Stimulated activated naive CD8-positive, alpha-beta T cell treated with anti-CD3 and anti-CD28 coated beads, Interleukin-15, amount 100 ng/mL, for 72 hours (primary cell): ENCODE measurements around the gene PGS1.

ENCODE experiments used
- ATAC-seq: fragments of 150-1000 bp; cut with Tn5 transposase; 2 replicates; pipeline ENCODE4 v1.10.0; 2021; ENCODE audit warnings: mild to moderate bottlenecking, moderate library complexity
- DNase-seq, 2 donors: peaks; one replicate each; pipeline ENCODE4 v3.0.0; 2021 to 2022
- H3K27ac Mint-ChIP-seq, 2 donors: one replicate each; pipeline ENCODE4 v1.8.0; 2022; ENCODE audit warnings: mild to moderate bottlenecking in 2 of 2, mixed read lengths in 2 of 2, moderate library complexity in 2 of 2
- H3K27me3 Mint-ChIP-seq: one replicate; pipeline ENCODE4 v1.8.0; 2022; ENCODE audit warnings: mixed read lengths
- H3K4me1 Mint-ChIP-seq: one replicate; pipeline ENCODE4 v1.8.0; 2022; ENCODE audit warnings: mild to moderate bottlenecking, mixed read lengths
- H3K4me3 Mint-ChIP-seq, 2 donors: one replicate each; pipeline ENCODE4 v1.8.0; 2022; ENCODE audit warnings: mild to moderate bottlenecking in 2 of 2, mixed read lengths in 2 of 2, moderate library complexity in 1 of 2
- H3K9me3 Mint-ChIP-seq, 2 donors: one replicate each; pipeline ENCODE4 v1.8.0; 2022; ENCODE audit warnings: mixed read lengths in 2 of 2

The PGS1 gene

DNA sequence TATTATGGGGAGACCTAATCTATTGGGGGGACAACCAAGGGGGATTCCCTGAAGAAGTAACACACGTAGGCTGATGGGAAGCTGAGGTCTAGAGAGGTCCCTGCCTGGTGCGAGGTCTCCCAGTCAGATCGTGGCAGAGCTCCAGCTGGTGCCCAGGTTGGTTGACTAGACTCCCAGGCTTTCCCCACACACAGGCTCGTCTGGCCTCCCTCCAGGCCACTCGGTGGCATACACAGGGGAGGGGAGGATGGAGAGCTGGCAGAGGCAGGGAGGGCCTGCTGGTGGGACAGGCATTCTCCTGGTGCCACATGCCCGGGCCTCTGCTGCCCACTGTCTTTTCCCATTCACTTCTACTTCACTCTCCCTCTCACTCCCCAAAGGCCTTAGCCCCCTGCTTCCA, 10.1 kb upstream of the PGS1 start:
- peaks cover 27% of the 10 kb centered on the region for H3K4me1 Mint-ChIP-seq
- no peak for DNase-seq
- H3K9me3 Mint-ChIP-seq = no peaks in the 10 kb centered on the region
- no peak overlapping the region for H3K27ac Mint-ChIP-seq
- no peak for ATAC-seq
- no peak overlapping the region for H3K4me3 Mint-ChIP-seq
- peaks cover 29% of the 10 kb centered on the region for H3K27me3 Mint-ChIP-seq

DNA sequence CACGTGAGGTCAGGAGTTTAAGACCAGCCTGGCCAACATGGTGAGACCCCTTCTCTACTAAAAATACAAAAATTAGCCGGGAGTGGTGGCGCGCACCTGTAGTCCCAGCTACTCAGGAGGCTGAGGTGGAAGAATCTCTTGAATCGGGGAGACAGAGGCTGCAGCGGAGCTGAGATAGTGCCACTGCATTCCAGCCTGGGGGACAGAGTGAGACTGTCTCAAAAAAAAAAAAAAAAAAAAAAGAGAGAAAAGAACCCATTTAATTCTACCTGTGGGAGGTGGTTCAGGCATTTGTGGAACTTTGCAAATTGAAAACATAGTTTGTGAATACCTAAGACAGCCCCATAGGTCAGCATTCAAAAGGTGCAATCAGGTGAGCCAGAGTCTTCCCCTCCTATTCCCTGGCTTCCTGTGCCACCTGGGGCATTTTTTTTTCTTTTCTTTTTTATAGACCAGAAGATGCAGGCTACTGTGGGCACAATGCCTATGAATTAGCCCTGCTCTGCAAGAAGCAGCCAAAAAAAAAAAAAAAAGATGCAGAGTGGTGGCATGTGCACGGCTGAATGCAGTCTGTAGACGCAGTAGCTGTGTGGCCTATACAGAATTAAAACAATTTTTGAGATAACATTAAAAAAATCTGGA, 9.5 kb upstream of the PGS1 start:
- DNase-seq = no peak
- no peak overlapping the region for H3K27ac Mint-ChIP-seq
- no peak for ATAC-seq
- no peaks in the 10 kb centered on the region for H3K9me3 Mint-ChIP-seq
- peaks cover 27% of the 10 kb centered on the region for H3K4me1 Mint-ChIP-seq
- peaks cover 25% of the 10 kb centered on the region for H3K27me3 Mint-ChIP-seq
- H3K4me3 Mint-ChIP-seq = no peak overlapping the region

DNA sequence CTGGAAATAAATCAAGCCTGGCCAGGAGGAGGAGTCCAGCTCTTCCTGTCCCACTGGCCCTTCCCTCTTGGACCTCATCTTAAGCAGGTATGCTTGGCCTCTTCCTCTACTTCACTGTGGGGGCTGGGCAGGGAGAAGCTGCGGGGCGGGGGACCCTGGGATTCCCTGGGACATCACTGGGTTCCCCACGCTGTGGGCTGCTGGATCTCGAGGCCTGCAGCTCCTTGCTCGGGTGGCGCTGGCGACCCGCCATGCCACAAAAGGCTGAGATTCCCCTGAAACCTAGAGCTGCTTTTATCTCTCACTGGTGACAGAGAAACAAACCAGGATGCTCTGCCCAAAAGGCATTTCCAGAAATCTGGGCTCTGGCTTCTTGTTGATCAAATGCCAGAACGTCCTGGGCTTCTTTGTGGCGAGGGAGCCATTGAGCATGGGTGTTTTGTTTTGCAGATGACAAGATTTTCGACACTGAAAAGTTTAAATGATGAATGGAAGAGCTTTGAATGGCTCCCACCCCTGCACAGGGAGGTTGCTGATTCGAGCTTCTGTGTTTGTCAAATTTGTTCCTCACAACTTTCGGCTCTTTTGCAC, 8.6 kb upstream of the PGS1 start:
- H3K9me3 Mint-ChIP-seq = no peaks in the 10 kb centered on the region
- no peak overlapping the region for H3K4me3 Mint-ChIP-seq
- DNase-seq (no peak), ATAC-seq (no peak)
- H3K27ac Mint-ChIP-seq = no peak overlapping the region
- H3K4me1 Mint-ChIP-seq = peaks cover 18% of the 10 kb centered on the region
- peaks cover 16% of the 10 kb centered on the region for H3K27me3 Mint-ChIP-seq

DNA sequence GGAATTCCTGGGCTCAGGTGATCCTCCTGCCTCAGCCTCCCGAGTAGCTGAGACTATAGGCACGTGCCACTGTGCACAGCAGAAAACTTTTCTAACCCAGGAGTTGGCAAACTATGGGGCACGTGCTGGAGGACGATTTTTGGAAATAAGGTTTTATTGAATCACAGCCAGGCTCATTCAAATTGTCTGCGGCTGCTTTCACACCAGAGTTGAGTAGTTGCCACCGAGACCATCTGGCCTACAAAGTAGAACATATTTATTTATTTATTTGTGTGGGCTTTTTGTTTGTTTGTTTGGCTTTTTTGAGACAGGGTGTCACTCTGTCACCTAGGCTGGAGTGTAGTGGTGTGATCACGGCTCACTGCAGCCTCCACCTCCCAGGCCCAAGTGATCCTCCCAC, 7.4 kb upstream of the PGS1 start:
- no peaks in the 10 kb centered on the region for H3K9me3 Mint-ChIP-seq
- ATAC-seq = no peak
- DNase-seq = no peak
- no peak overlapping the region for H3K4me3 Mint-ChIP-seq
- H3K4me1 Mint-ChIP-seq = peaks cover 6% of the 10 kb centered on the region
- no peak overlapping the region for H3K27ac Mint-ChIP-seq
- H3K27me3 Mint-ChIP-seq = peaks cover 9% of the 10 kb centered on the region

DNA sequence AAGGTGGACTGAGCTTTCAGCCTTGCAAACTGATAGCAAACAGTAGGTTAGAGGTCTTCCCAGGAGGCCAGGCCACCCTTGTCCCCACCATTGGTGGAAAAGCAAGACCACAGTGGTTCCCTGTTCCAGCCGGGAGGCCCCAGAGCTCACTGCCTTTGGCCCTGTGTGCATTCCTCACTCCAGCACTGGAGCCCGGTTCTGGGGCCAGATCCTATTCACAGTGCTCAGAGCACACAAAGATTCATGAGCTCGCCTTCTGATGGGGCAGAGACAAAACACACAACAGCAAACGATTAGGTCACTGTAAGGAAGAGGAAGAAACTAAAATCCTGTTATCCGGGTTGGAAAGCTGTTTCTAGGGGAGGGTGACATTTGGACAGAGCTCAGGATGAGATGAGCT, 5.6 kb upstream of the PGS1 start:
- DNase-seq = no peak
- Mint-ChIP-seq H3K27ac (no peak overlapping the region), H3K9me3 (no peaks in the 10 kb centered on the region), H3K4me3 (no peak overlapping the region), H3K27me3 (no peaks in the 10 kb centered on the region), H3K4me1 (peaks cover 14% of the 10 kb centered on the region)
- ATAC-seq = no peak

DNA sequence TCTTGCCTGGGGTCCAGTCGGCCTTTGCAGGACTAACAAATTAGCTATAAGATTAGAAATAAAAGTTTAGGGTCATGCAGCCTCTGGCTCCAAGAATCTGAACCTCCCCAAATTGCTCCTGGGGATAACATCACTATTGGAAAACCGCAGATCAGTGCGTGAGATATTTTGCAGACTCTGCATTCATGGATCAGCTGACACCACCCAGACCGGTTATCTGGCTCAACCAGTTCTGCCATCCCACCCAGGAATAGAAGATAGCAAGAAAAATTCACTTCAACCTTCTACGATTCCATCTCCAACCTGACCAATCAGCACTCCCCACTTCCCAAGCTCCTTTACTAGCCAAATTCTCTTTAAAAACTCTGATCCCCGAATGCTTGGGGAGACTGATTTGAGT, 4.3 kb upstream of the PGS1 start:
- ATAC-seq (no peak), DNase-seq (no peak)
- H3K9me3 Mint-ChIP-seq = no peaks in the 10 kb centered on the region
- H3K27ac Mint-ChIP-seq = no peak overlapping the region
- H3K27me3 Mint-ChIP-seq = no peaks in the 10 kb centered on the region
- no peak overlapping the region for H3K4me3 Mint-ChIP-seq
- peaks cover 19% of the 10 kb centered on the region for H3K4me1 Mint-ChIP-seq

DNA sequence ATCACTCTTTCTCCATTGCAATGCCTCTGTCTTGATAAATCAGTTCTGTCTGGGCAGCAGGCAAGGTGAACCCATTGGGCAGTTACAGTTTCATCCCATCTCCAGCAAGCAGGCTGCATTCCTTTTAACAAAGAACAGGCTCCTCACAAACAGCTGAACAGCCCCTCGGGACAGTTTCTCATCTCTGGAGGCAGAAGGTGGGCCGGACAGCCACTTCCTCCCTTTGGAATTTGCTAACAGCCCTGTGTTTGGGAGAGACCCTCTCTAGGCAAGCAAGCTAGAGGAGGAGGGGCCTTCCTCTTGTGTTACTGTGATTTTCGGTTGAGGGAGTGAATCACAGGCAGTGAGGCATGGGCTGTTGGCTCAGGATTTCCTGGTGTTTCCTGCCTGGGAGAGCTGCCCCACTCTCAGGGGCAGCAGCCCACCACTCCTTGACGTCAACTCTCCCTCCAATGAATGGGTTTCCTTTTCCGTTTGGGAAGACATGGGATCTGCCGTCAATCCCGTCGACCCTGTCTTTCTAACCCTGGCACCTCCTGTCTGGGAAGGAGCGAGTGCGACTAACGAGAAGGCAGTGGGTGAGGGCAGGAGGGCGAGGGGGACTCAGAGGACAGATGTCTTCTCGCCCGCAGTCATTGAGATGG, 3.7 kb upstream of the PGS1 start:
- ATAC-seq = no peak
- H3K4me3 Mint-ChIP-seq = no peak overlapping the region
- peaks cover 22% of the 10 kb centered on the region for H3K4me1 Mint-ChIP-seq
- no peaks in the 10 kb centered on the region for H3K27me3 Mint-ChIP-seq
- no peak overlapping the region for H3K27ac Mint-ChIP-seq
- no peaks in the 10 kb centered on the region for H3K9me3 Mint-ChIP-seq
- no peak for DNase-seq

DNA sequence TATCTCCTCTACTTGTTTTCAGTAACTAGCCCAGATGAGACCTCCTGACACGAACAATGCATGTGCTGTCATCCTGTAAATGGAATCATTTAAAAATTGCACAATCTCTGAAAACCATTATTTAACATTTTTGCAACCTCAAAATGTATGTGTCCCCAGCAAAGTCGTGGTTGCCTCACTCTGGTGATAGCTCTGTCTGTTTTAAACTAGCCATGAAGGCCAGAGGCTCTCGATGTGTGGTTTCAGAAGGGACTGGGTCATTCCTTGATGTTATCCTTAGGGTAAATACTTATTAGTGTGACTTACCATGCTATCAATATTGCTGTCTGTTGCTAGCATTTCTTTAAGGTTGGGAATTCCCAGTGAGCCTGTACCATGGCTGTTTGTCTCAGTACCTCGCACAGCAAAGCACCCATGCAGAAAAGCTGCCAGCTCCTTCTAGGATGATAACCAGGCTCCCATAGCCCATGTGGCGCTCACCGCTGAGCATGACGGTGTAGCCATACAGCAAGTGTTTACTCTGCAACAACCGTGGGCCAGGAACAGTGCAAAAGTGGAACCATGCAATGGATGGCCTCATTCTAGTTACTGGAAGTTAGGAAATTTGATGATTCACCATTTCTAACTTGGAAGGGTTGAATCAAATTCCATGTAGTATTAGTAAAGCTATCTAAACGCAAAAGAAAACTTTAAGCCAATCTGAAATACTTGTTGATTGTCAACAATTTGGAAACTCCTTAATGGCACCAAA, 2.9 kb upstream of the PGS1 start:
- no peaks in the 10 kb centered on the region for H3K9me3 Mint-ChIP-seq
- no peak overlapping the region for H3K4me3 Mint-ChIP-seq
- H3K27ac Mint-ChIP-seq = no peak overlapping the region
- no peaks in the 10 kb centered on the region for H3K27me3 Mint-ChIP-seq
- peaks cover 28% of the 10 kb centered on the region for H3K4me1 Mint-ChIP-seq
- DNase-seq (no peak), ATAC-seq (no peak)

DNA sequence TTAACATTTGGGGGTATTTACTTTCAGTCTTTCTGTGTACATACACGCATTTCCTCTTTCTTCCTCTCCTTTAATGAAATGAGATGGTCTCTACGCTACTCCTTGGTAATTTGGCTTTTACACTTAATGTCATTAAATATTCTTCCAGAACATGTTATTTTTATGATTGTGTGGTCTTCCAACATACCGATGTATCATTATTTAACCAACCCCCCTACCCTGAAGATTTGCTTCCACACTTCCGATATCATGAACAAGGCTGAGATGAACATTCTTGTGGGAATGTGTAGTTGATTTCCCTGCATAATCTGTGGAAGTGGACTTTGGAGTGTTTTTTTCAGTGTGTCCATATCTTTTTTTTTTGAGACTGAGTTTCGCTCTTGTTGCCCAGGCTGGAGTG, 2.3 kb upstream of the PGS1 start:
- Mint-ChIP-seq H3K27ac (no peak overlapping the region), H3K27me3 (no peaks in the 10 kb centered on the region), H3K4me1 (peaks cover 34% of the 10 kb centered on the region), H3K9me3 (no peaks in the 10 kb centered on the region), H3K4me3 (no peak overlapping the region)
- DNase-seq (no peak), ATAC-seq (no peak)

DNA sequence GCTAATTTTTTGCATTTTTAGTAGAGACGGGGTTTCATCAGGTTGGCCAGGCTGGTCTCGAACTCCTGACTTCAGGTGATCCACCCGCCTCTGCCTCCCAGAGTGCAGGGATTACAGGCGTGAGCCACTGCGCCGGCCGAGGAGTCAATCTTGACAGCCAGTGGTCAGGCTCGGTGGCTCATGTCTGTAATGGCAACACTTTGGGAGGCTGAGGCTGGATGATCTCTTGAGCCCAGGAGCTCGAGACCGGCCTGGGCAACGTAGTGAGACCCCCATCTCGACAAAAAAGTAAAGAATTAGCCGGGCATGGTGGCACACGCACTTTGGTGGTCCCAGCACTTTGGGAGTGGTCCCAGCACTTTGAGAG, 608 bp upstream of the PGS1 start:
- H3K9me3 Mint-ChIP-seq = no peaks in the 10 kb centered on the region
- peaks cover 51% of the 10 kb centered on the region for H3K4me1 Mint-ChIP-seq
- peak overlapping the region; percentile 86 to 90 for H3K4me3 Mint-ChIP-seq
- no peak for ATAC-seq
- no peak for DNase-seq
- H3K27me3 Mint-ChIP-seq = no peaks in the 10 kb centered on the region
- no peak overlapping the region for H3K27ac Mint-ChIP-seq

DNA sequence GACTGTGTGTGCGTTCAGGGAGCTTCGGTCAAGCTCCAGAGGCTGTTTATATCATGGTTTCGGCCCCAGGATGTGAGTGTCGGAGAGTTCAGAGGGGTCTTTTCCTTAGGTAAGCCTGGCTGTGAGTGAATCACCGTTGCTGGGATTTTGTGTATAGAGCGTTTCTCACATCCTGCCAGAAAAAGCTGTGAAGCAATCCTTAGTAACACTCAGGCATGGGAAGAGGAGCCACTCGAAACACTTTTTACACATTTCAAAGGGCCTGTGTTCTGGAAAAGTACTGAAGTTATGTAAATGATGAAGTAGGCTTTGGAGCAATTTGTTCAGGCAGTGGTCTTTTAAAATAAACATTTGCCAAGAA, 662 bp downstream of the PGS1 start:
- DNase-seq = no peak
- Mint-ChIP-seq H3K27ac (peak overlapping the region; percentile 88 to 90), H3K9me3 (no peaks in the 10 kb centered on the region), H3K4me3 (peak overlapping the region; percentile 86 to 90), H3K4me1 (peaks cover 64% of the 10 kb centered on the region), H3K27me3 (no peaks in the 10 kb centered on the region)
- no peak for ATAC-seq

DNA sequence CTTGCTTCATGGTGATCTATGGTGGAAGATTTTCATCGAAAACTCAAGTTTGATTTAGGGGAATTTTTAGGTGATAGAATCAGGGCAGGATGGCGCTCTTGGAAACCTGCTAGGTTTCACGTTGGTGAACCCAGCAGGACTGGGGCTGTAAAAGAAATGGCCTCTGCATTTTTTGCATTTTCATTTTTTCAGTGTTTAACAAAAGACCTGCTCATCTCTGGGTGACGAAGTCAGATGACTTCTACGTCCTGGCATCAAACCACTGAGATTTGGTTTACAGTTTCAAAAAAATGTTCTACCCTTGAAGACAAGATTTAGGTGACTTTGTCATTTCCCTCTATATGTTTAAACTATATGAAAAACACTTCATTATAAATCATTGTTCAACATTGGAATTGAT, 1.9 kb downstream of the PGS1 start:
- ATAC-seq (no peak), DNase-seq (no peak)
- Mint-ChIP-seq H3K9me3 (no peaks in the 10 kb centered on the region), H3K4me1 (peaks cover 76% of the 10 kb centered on the region), H3K27me3 (no peaks in the 10 kb centered on the region), H3K27ac (peak overlapping the region in 1 of 2 donors; percentile 67), H3K4me3 (peak overlapping the region; percentile 86 to 90)

DNA sequence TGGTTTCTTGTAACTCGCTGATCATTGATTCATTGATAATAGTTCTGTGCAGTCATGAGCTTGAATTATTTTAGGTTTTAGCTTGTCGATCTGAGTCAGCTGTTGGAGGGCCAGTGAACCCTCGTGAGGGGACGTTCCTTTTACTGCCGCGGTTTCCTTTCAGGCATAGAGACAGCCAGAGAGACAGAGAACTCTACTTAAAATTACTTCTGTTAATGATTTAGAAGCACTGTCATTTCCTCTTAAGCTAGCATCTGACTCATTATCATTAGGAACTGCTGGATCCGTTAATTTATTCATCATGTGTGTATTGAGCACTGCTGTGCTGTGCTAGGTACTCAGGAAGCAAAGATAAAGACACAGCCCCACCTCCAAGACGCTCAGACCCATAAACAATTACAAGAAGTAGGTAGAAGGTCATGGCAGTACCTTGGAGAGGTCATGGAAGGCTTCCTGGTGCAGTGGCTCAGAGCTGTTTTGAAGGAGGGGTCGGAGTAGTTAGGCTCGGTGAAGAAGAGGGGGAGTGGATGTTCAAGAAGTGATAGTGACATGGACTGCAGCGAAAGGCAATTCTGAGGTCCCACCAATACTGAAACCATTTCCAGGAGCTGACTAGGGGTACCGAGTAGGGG, 3.3 kb downstream of the PGS1 start:
- H3K4me3 Mint-ChIP-seq = peak overlapping the region; percentile 71 to 90
- ATAC-seq (peak; percentile 48), DNase-seq (peak in 1 of 2 donors; percentile 53)
- H3K4me1 Mint-ChIP-seq = peaks cover 90% of the 10 kb centered on the region
- H3K9me3 Mint-ChIP-seq = no peaks in the 10 kb centered on the region
- peak overlapping the region; percentile 23 to 78 for H3K27ac Mint-ChIP-seq
- no peaks in the 10 kb centered on the region for H3K27me3 Mint-ChIP-seq

DNA sequence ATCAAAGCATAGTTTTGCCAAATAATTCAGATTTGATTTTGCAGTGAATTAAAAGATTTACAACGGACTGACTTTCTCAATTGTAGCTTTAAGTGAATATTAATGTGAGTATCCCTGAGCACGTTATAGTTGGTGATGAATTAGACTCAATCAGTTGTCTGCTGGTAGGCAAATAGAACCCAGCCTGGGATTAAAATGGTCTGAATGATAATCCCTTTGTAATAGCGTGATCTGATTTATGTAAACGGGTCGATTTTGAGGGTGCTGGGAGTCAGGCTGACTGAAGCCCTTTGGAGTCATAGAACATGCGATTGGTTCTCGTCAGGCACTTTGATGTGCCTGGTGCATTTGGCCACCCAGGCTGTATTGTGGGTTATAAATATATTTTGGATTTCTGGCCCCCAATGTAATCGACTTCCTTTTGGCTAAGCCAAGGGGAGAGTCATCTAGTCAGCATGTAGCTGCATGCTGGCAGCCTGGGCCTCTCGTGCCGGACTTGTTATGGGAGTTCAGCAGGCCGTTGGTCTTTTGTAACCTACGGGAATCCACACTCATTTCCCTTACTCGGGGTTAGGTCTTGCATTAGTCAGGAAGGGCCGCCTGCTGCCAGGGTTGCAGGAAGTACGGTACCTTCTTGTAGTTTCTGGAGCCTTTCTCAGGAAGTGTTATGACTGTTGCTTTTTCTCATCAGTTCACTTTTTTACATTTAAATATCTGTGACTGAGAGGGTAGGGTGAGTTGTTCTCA, 5.4 kb downstream of the PGS1 start:
- ATAC-seq (peak; percentile 69), DNase-seq (peak in 1 of 2 donors; percentile 79)
- Mint-ChIP-seq H3K27me3 (no peaks in the 10 kb centered on the region), H3K4me3 (peak overlapping the region; percentile 86 to 90), H3K27ac (peak overlapping the region; percentile 98 to 99), H3K4me1 (peaks cover 100% of the 10 kb centered on the region), H3K9me3 (no peaks in the 10 kb centered on the region)

DNA sequence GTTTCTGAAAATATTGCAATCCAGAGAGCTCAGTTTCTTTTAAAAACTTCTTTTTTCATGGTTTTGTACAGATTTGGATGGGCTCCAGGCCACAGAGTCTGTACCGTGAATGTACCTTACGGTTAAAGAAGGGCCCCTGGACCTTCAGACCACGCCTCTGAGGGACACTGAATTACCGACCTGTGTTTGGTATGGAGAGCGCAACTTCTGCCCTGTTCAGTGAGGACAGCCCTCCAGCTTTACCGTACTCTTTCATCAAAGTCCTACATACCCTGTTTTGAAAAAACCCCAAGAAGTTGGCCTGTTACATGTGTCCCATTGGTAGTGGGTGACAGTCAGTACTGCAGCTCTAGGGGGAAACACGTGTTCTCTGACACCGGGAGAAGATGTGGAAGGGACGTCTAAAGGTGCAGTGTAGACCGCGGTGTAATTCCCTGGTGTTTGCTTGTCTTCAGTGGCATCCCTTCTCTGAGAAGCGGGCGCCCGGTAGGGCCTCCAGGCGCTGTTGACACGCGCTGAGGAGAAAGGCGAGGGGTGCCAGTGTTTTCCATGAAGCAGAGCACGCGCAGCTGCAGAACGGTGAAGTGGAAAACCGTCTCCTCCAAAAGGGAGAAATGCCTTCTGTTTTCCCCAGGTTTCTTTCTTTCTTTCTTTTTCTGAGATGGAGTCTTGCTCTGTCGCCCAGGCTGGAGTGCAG, 6.2 kb downstream of the PGS1 start:
- no peak for DNase-seq
- peak overlapping the region; percentile 86 to 90 for H3K4me3 Mint-ChIP-seq
- H3K4me1 Mint-ChIP-seq = peaks cover 100% of the 10 kb centered on the region
- peak; percentile 3 for ATAC-seq
- H3K27ac Mint-ChIP-seq = peak overlapping the region; percentile 98 to 99
- H3K27me3 Mint-ChIP-seq = no peaks in the 10 kb centered on the region
- no peaks in the 10 kb centered on the region for H3K9me3 Mint-ChIP-seq
